ENCODE data around the gene PRKN.

PRKN gene

GRCh38 chr6:161493576-161494118, 1233.9 kb downstream of the PRKN start:
- DNase-seq (ENCODE audit: low read depth) = no peak

GRCh38 chr6:161489626-161490306, 1237.8 kb downstream of the PRKN start:
- no peak for DNase-seq (ENCODE audit: low read depth)

- DNase-seq (ENCODE audit: low read depth) = no peak
Measured at GRCh38 chr6:161487694-161488093, 1239.9 kb downstream of the PRKN start.

GRCh38 chr6:161487217-161487531, 1240.4 kb downstream of the PRKN start:
- DNase-seq (ENCODE audit: low read depth) = no peak

- no peak for DNase-seq (ENCODE audit: low read depth)
Measured at GRCh38 chr6:161486361-161487216, 1241.0 kb downstream of the PRKN start.

GRCh38 chr6:161482517-161482858, 1245.1 kb downstream of the PRKN start:
- DNase-seq (ENCODE audit: low read depth) = no peak

GRCh38 chr6:161481786-161482516, 1245.6 kb downstream of the PRKN start:
- DNase-seq (ENCODE audit: low read depth) = no peak

- no peak for DNase-seq (ENCODE audit: low read depth)
Measured at GRCh38 chr6:161480421-161481155, 1247.0 kb downstream of the PRKN start.

GRCh38 chr6:161479376-161479775, 1248.2 kb downstream of the PRKN start:
- no peak for DNase-seq (ENCODE audit: low read depth)

GRCh38 chr6:161477876-161478425, 1249.6 kb downstream of the PRKN start:
- DNase-seq (ENCODE audit: low read depth) = no peak

GRCh38 chr6:161476711-161477110, 1250.9 kb downstream of the PRKN start:
- no peak for DNase-seq (ENCODE audit: low read depth)

- no peak for DNase-seq (ENCODE audit: low read depth)
Measured at GRCh38 chr6:161465403-161465802, 1262.2 kb downstream of the PRKN start.

GRCh38 chr6:161463071-161463470, 1264.5 kb downstream of the PRKN start:
- no peak for DNase-seq (ENCODE audit: low read depth)

- no peak for DNase-seq (ENCODE audit: low read depth)
Measured at GRCh38 chr6:161462148-161462547, 1265.4 kb downstream of the PRKN start.

- no peak for DNase-seq (ENCODE audit: low read depth)
Measured at GRCh38 chr6:161459008-161459615, 1268.5 kb downstream of the PRKN start.

- no peak for DNase-seq (ENCODE audit: low read depth)
Measured at GRCh38 chr6:161458201-161458951, 1269.2 kb downstream of the PRKN start.

GRCh38 chr6:161455848-161456247, 1271.7 kb downstream of the PRKN start:
- DNase-seq (ENCODE audit: low read depth) = no peak

- DNase-seq (ENCODE audit: low read depth) = no peak
Measured at GRCh38 chr6:161453558-161453957, 1274.0 kb downstream of the PRKN start.

GRCh38 chr6:161452241-161452640, 1275.3 kb downstream of the PRKN start:
- DNase-seq (ENCODE audit: low read depth) = no peak

- DNase-seq (ENCODE audit: low read depth) = no peak
Measured at GRCh38 chr6:161449521-161449920, 1278.0 kb downstream of the PRKN start.

GRCh38 chr6:161446949-161447348, 1280.6 kb downstream of the PRKN start:
- no peak for DNase-seq (ENCODE audit: low read depth)

Data from fibroblast of the conjunctiva (primary cell).